Measurements from ENCODE around the gene LRRN2.
"Not testable (repeated sequence)": the region's sequence is repeated elsewhere in the genome, so short reads cannot be mapped to it uniquely, and the experiment has no call there.

LRRN2 gene

DNA sequence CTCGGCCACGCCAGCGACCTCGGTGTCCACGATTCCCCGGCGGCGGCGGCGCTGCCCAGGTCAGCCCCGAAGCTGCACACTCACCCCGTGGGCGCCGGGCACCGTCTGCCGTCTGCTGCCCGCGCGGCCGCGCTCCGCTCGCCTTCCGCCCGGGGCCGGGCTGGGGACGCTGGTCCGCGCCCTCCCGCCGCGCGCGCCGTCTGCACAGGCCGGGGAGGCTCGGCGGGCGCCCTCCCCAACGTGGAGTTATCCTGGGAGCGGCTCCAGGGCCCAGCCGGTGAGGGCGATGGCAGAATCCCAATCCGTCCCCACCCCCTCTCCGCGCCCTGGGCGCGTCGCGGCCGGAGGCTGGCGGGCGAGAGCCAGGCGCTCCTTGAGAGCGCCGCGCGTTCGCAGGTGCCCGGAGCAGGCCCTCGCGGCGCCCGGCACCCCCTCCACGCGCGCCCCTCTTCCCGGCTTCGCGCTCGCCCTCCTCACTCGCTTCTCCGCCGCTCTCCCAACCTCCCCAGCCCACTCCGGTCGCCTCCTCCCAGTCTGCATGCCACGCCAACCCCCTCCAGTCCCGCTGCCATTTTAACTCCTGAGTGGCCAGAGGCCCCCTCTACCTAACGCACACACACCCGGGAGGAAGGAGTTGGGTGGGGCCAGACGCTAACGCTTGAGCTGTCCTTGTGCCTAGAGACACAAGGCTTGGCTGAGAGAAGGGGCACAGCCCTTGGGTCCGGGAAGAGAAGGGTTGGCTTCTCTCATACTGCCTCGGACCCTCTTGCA is at the start of gene LRRN2:
Gene LRRN2 (minus strand): TSS at position 503 of the 771 bp plus-strand sequence. CDS start 65,746 bp downstream, outside the sequence.
- DNase-seq (ENCODE audit: low spot score) = no peak

DNA sequence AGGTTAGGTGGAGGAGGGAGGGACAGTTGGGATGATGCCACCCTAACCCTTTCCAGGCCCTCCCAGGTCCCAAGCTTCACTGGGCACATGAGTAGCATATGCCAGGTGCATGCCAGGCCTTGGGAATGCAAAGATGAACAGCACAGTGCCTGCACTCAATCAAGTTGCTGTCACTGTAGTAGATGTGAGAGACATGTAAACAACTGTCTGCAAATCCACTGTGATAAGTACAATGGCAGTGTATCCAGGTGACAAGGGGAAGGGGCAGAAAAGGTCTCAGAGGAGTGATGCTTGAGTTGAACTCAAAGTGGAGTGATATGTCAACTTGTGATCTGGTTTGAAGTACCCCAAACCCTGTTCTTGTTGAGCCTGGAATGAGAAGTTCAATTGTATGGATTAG is 49.5 kb upstream of the LRRN2 start:
- no peak for DNase-seq (ENCODE audit: low spot score)

DNA sequence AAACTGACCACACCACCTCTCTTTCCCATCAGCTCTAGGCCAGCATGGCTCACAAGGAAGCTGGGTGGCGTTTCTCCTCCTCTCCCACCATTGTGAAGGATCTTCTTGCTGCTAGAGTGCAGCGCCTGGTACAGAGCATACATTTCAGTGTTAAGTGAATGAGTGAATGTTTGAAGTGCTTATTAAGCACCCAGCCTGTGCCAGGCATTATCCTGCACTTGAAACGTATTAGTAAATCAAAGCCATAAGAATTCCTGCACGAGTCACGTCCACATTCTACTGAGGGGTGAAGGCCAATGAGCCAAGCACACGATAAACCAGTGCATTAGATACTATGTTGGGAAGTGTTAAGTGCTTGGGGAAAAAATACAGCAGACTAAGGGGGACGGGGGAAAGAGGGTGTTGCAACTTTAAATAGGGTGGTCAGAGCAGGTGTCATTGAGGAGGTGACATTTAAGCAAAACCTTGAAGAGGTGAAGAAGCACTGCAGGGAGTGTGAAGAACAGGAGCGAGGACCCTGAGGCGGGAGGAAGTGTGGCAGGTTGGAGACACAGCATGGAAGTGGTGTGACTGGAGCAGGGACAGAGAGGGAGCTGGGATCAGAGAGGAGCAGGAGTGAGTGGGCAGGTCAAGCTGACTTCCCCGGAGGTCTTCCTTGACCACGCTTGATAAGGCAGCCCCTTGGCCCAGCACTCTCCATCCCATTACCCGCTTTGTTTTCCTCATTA is 48.5 kb upstream of the LRRN2 start:
- DNase-seq (ENCODE audit: low spot score) = no peak

DNA sequence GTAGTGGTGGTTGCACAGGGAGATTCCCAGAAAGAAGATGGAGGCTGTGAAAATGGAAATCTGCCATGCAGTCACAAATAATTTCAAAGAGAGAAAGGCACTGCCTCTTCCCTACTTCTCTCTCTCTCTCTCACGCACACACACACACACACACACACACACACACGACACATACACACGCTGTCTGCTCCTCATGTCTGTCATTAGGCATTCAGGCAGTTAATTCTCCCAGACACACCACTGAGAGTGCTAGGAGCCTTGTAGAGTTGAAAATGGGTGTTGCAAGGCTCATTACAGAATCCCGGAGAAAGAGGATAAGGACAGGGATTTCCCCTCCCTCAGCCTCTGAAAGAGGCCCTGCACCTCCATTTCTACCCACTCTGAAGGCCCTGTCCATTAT is 47.8 kb upstream of the LRRN2 start:
- DNase-seq (ENCODE audit: low spot score) = no peak

DNA sequence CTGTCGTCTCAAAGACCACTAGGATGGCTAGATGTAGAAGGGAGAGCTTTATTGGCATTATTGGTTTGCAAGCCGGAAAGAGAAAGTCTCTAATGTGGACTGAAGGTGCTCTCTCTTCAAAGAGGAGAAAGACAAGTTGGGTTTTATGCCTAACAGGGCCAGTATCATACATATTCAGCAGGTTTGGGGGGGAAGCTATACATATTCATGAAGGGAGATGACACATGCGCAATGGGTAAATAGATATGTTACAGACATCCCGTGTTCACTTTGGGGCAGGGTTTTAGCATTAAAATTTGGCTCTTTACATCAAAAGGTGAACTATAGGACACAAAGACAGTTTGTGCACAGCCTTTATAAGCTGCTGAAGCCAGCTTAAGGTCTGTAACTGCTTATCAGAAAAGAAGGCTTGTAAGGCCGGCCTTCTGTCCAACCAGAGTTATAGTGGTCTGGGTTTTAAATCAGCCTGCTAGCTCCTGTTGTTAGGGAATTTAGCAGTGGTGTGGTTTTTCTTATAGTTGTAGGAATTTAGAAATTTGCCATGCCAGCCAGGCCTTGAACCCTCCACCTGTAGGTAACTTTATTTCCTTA is 46.5 kb upstream of the LRRN2 start:
- DNase-seq (ENCODE audit: low spot score) = no peak

DNA sequence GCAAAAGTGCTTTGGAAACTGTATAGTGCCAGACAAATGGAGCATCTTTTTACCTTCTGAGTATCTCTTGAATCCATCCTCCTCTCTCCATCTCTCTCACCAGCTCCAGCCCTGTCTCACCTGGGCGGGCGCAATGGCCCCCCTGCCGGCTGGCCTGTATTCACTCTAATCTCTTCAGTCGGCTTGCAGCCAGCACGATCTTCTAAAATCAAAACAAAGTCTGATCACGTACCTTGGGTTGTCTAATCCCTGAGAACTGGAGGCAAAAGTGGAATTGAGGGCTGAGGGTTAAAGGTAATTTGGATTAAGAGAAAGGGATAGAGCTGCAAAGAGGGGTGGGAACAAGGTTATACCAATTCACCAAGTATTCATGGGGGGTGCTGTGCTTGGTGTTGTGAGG is 46.0 kb upstream of the LRRN2 start:
- DNase-seq (ENCODE audit: low spot score) = no peak

DNA sequence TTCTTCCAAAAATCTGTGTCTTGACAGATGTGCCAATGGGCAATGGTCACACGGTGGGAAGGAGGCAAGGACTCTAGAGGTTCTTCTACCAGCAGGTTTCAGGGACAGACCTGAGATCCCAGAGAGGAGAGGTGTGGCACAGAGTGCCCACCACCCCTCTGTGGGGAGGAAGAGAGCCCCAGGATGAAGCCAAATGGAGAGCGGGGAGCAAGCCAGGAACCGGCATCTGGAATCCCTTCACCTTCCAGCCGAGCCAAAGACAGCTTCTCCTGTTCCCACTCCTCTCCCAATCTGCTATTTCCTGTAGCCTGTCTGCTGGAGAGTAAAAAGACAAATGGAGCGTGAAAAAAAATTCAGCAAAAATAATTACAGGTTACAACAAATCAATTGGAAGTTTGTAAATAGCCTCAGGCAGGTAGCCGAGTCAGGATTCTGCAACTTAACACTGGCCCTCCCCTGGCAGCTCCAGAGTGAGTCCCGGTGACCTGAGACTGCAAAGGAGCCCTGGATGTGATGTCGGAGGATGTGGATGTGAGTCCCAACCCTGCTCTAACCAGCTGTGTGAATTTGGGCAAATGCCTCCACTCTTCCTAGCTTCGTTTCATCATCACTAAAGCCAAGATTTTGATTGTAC is 45.4 kb upstream of the LRRN2 start:
- no peak for DNase-seq (ENCODE audit: low spot score)

DNA sequence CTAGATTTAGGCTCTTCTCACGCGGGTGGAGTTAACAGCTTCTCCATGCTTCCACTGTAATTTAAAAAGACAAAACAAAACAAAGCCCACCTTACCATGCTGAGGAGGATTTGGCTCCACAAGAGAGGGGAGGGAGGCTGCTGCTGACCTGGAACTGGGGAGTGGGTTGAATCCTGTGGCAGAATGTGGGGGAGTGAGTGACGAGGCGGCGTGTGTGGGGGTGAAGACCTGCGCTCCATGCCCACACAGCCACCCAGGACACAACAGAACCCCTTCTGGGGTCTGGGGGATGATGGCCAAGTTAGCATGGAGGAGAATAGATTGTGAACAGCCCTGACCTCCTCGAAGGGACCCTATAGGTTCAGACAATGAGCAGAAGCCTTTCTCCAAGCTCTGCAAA is 44.0 kb upstream of the LRRN2 start:
- DNase-seq (ENCODE audit: low spot score) = no peak

DNA sequence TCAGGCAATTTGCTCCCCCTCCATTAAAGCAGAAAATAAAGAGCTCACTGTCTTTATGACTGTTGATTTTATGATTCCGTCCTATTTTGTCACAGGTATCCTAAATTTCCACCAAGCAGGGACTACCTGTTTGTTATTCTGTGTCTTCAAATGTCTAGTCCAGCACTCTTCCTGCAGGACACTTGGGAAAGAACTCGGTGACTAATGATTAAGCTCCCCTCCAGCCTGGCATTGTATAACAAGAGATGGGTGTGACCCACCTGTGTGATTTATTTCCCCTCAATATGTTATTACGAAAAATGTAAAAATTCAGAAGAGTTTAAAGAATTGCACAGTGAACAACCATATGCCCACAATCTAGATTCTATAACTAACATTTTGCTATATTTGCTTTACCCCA is 42.9 kb upstream of the LRRN2 start:
- DNase-seq (ENCODE audit: low spot score) = no peak

DNA sequence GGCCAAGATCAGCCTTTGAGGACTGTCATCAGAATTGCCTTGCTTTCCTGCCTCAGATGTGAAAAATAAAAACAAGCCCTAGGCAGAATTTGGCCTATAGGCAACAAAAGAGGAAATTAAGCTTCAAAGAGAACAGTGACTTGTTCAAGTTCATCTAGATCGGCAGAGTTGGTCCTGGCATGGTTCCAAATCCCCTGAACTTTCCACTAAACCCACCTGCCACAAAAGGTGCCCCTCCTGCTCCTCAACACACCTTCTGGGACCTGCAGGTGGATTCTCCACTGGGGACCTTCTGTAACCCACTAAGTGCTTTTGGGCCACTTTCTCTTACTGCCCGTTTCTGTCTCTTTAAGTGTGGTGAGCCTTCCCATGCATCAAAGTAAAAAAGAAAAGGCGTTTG is 42.5 kb upstream of the LRRN2 start:
- DNase-seq (ENCODE audit: low spot score) = no peak

DNA sequence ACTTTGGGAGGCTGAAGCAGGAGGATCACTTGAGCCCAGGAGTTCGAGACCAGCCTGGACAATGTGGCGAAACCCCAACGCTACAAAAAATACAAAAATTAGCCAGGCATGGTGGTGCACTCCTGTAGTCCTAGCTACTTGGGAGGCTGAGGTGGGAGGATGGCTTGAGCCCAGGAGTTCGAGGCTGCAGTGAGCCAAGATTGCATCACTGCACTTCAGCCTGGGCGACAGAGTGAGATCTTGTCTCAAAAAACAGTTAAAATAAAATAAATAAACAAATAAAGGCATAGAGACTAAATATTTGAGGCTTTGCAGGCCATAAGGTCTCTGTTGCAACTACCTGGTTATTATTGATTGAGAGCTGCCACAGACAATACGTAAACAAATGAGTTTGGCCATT is 41.9 kb upstream of the LRRN2 start:
- not testable (repeated sequence) for DNase-seq (ENCODE audit: low spot score)

DNA sequence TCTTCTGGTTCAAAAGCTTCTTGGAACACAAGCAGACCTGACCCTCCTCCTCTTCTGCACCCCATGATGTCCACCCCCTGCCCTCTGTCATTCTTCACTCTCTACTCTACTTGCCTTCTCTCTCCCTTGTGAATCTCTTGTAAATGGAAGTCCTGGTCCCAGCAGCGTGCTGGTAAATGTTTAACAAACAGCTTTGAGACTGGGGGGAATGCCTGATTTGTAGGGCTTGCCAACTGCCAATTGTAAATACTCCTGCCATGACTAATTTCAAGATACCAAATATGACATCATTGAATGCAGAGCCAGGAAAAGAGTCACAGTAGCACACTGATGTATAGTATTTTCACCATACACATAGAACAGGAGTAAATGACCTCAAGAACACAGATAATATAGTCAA is 40.9 kb upstream of the LRRN2 start:
- DNase-seq (ENCODE audit: low spot score) = no peak

DNA sequence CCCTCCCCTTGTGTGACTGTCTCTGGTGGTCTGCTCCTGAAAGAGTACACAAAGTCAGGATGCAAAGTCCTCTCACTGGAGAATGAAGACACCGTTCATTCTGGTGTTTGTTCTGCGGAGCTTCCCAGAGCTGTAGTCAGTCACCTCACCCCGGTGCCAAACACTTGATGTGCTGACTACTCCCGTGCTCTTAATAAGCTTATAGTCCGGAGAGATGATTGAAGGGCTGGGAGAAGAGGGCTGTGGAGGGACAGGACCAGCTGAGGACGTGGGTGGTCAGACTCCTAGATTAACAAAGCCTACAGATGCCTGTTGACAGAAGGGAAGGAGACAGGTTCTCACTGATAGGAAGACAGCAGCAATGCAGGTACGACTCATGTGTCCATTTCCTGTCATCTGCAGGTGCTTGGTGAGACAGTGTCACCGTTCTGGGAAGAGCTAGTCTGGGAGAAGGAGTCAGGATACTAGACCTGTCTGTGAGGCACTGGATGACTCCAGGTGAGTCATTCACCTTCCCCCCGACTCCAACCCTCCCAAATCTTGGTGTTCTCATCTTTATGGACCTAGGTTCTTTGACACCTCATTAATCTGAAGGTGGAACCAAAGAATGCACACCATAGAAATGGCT is 40.4 kb upstream of the LRRN2 start:
- DNase-seq (ENCODE audit: low spot score) = no peak

DNA sequence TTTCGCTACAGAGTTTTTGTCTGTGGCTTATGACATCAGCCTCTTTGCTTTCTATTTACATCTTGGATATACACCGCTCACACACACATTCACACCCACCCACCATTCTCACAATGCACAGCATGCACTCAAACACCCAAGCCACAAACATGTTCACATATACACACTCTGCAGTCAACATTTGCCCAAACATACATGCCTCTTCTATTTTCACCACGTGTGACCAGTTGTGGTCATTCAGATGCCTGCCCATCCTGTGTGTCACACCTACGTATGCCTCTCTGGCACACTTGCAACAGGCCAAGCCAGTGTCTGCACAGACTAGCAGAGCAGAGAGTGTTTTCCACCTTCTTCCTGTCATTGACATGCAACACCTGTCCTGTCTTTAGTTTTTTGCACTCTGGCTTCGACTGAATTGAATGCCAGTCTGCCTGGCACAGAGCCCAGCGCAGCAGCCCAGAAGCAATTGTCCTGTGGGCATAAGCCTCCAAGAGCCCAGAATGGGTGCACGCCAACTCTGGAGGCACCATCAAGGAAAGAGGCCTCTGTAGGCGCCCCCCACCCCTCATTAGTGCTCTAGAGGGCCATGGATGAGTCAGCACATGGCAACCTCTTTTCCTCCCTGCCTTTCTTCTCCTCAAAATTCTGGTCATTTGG is 37.7 kb upstream of the LRRN2 start:
- no peak for DNase-seq (ENCODE audit: low spot score)

DNA sequence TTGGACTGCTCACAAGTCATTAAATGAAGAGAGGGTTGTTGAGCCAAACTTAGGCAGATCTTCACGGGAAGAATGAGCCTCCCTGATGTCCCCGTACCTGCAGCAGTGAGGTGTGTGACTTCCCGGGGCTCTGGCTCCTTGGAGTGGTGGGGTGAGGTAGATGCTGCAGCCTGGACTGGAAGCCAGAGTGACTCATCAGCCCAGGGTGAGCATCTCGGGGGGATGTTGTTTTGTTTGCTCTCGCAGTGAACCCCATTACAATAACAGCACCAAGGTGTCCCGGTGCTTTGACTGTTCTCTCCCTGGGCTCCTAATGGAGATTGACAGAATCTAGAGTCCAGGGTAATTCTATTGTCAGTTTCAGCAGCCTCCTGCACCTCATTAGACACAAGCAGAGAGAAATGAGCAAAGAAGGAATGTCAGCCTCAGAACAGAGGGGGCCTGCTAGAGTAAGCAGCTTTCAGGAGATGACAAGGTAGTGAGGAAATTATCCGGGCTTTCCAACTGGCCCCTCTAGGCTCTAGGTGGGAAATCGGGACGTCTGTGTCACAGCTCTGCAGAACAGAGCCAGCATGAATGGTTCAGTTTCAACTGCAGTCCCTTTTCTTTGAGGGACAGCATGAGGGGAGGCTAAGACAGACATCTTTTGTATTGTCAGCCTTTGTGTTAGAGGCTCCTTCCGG is 36.0 kb upstream of the LRRN2 start:
- DNase-seq (ENCODE audit: low spot score) = no peak

DNA sequence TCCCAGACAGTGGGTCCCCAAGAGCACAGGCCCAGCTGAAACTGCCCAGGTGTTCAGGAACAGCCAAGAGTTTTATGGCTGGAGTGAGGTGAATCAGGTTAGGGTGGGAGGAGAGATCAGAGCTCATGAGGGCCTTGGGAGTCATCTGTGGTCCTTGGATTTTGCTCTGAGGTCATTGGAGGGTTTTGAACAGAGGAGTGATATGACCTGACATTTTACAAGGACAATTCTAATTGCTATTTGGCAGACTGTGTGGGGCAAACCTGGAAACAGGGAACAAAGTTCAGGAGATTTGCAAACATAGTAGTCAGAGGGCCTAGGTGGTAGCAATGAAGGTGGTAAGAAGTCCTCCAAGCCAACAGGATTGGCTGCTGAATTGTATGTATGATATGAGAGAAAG is 31.1 kb upstream of the LRRN2 start:
- no peak for DNase-seq (ENCODE audit: low spot score)

DNA sequence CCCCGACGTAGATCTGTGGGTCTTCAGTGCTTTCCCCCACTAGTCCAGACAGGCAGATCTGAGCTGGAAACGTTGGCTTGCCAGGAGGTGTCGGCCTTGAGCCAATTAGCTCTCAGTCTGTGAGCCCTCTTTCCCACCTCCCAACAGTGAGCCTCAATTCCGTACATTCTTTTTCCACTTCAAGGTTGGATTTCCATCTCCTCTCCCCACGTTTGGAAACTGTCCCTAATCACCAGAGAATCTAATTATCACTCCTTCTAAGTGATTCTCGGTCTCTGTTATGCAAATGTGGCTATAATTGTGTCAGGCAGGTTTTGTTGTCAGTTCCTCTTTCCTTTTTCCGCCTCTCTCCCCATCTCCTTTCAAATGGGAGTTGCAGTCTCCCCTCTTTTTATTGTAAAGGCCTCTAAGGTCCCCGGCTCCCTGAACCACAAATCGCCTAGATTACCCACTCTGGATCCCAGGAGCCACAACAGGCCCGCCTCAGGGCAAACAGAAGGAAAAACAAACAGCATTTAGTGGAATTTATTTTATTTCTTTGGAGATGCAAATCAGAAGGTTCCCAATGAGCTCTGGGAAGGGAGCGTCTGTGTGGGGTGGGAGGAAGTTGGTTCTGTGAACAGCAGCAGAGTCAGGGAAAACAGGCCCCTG is 29.4 kb upstream of the LRRN2 start:
- DNase-seq (ENCODE audit: low spot score) = no peak

DNA sequence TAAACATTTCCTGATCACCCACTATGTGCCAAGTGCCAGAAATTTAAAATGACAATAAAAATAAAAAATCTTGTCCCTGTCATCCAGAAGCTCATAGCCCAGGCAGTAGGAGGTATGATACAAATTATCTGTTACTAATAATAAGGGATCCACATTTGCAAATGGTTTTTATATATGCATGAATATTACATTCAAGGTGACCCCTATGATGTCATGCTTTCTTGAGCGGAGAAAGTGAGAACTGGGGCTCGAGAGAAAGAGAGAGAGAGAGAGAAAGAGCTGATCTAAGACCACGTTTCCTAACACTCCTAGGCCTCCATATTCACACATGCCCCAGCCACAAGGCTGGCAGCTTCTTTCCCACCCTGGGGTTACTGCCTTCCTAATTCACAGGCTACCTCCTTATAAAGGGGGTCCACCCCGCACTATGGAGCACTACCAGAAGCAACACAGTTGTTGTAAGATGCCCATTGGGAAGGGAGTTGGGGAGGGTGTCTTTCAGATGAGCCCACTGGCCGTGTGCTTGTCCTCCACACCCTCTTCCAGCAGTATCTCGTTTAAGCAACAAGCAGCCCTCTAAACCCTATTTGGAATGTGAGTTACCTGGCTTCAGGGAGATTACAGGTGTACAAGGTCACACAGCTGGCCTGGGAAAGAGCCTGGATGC is 28.8 kb upstream of the LRRN2 start:
- no peak for DNase-seq (ENCODE audit: low spot score)

DNA sequence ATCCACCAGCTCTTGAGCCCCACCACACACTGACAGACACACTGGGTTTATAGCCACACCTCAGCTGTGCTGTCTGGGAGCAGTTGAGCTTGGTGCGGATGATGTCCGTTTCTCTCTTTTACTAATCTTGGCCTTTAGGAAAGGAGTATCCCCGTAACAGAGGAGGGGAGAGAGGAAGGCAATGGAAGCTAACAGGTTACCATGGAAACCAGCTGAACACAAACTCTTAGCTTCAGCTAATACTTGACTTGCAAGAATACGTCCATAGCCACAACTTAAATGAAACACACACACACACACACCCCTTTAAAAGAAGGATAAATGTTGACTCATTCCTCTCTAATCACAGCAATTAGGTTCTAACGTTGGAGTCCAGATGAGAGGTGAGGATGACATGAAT is 28.0 kb upstream of the LRRN2 start:
- DNase-seq (ENCODE audit: low spot score) = no peak
